Measurements from ENCODE around the gene NPRL2.
A peak's percentile ranks its signal among the peaks of the same experiment; 100 is the strongest.

The NPRL2 gene

GRCh38 chr3:50355829-50356552, 5.4 kb upstream of the NPRL2 start:
- FAIRE-seq, result no peak
- TF ChIP-seq POLR2AphosphoS5 (IDR thresholded peaks at IDR 0.05; ENCODE audit: low read depth, low read length) (no peak), POLR2A (IDR thresholded peaks at IDR 0.05; ENCODE audit: low read depth, low read length) (peak; percentile 5; the same call in 1 of the 2 replicates)
- no peak for DNase-seq (ENCODE audit: insufficient read length)

- TF ChIP-seq TAF1 (IDR thresholded peaks at IDR 0.05; ENCODE audit: borderline replicate concordance, low read depth, low read length), result no peak
- 0 out of 2 replicates have a peak, but pooled peaks have one; percentile 4 for TF ChIP-seq POLR2A (IDR thresholded peaks at IDR 0.05; ENCODE audit: low read depth, low read length)
- DNase-seq (ENCODE audit: insufficient read length) (no peak), FAIRE-seq (no peak)
These were observed 4.3 kb upstream of the NPRL2 start for GRCh38 chr3:50354850-50355249.

- FAIRE-seq (no peak), DNase-seq (ENCODE audit: insufficient read length) (no peak)
- TF ChIP-seq TAF1 (IDR thresholded peaks at IDR 0.05; ENCODE audit: borderline replicate concordance, low read depth, low read length) (no peak), POLR2AphosphoS5 (IDR thresholded peaks at IDR 0.05; ENCODE audit: low read depth, low read length) (no peak), POLR2A (IDR thresholded peaks at IDR 0.05; ENCODE audit: low read depth, low read length) (no peak)
These were observed 3.7 kb upstream of the NPRL2 start for GRCh38 chr3:50354186-50354764.

GRCh38 chr3:50353245-50354004, 2.9 kb upstream of the NPRL2 start:
- DNase-seq (ENCODE audit: insufficient read length) (no peak), FAIRE-seq (no peak)
- peak; percentile 46 for TF ChIP-seq POLR2A (IDR thresholded peaks at IDR 0.05; ENCODE audit: low read depth, low read length)
- TF ChIP-seq POLR2AphosphoS5 (IDR thresholded peaks at IDR 0.05; ENCODE audit: low read depth, low read length), result no peak

- TF ChIP-seq POLR2AphosphoS5 (IDR thresholded peaks at IDR 0.05; ENCODE audit: low read depth, low read length) (no peak), POLR2A (IDR thresholded peaks at IDR 0.05; ENCODE audit: low read depth, low read length) (no peak), TAF1 (IDR thresholded peaks at IDR 0.05; ENCODE audit: borderline replicate concordance, low read depth, low read length) (no peak)
- no peak for DNase-seq (ENCODE audit: insufficient read length)
- FAIRE-seq, result no peak
These were observed 2.2 kb upstream of the NPRL2 start for GRCh38 chr3:50352781-50353180.

- no peak for TF ChIP-seq POLR2A (IDR thresholded peaks at IDR 0.05; ENCODE audit: low read depth, low read length)
- TF ChIP-seq POLR2AphosphoS5 (IDR thresholded peaks at IDR 0.05; ENCODE audit: low read depth, low read length), result no peak
- no peak for TF ChIP-seq TAF1 (IDR thresholded peaks at IDR 0.05; ENCODE audit: borderline replicate concordance, low read depth, low read length)
- no peak for FAIRE-seq
These were observed 735 bp upstream of the NPRL2 start for GRCh38 chr3:50351323-50351697.

GRCh38 chr3:50350213-50350526, 405 bp downstream of the NPRL2 start:
- DNase-seq (ENCODE audit: insufficient read length) (no peak), FAIRE-seq (no peak)
- TF ChIP-seq POLR2A (IDR thresholded peaks at IDR 0.05; ENCODE audit: low read depth, low read length) (no peak), TAF1 (IDR thresholded peaks at IDR 0.05; ENCODE audit: borderline replicate concordance, low read depth, low read length) (no peak)

More at GRCh38 chr3:50351323-50351697, 735 bp upstream of the NPRL2 start:
- no peak for DNase-seq (ENCODE audit: insufficient read length)

- no peak for DNase-seq (ENCODE audit: insufficient read length)
These were observed 3.3 kb downstream of the NPRL2 start for GRCh38 chr3:50347187-50347813.

GRCh38 chr3:50345586-50346234, 4.9 kb downstream of the NPRL2 start, which contains the start of gene ZMYND10:
Gene ZMYND10 (minus strand): TSS chr3:50345732. CDS start chr3:50345579, 153 bp downstream.
- TF ChIP-seq TAF1 (IDR thresholded peaks at IDR 0.05; ENCODE audit: borderline replicate concordance, low read depth, low read length), result no peak
- TF ChIP-seq POLR2A (IDR thresholded peaks at IDR 0.05; ENCODE audit: low read depth, low read length), result no peak
- no peak for TF ChIP-seq POLR2AphosphoS5 (IDR thresholded peaks at IDR 0.05; ENCODE audit: low read depth, low read length)
- FAIRE-seq, result peak; percentile 88
- peak; percentile 76 for DNase-seq (ENCODE audit: insufficient read length)

More at GRCh38 chr3:50347187-50347813, 3.3 kb downstream of the NPRL2 start:
- TF ChIP-seq POLR2AphosphoS5 (IDR thresholded peaks at IDR 0.05; ENCODE audit: low read depth, low read length), result no peak
- no peak for TF ChIP-seq TAF1 (IDR thresholded peaks at IDR 0.05; ENCODE audit: borderline replicate concordance, low read depth, low read length)
- TF ChIP-seq POLR2A (IDR thresholded peaks at IDR 0.05; ENCODE audit: low read depth, low read length), result no peak
- FAIRE-seq, result peak; percentile 84

- TF ChIP-seq POLR2AphosphoS5 (IDR thresholded peaks at IDR 0.05; ENCODE audit: low read depth, low read length) (no peak), TAF1 (IDR thresholded peaks at IDR 0.05; ENCODE audit: borderline replicate concordance, low read depth, low read length) (no peak), POLR2A (IDR thresholded peaks at IDR 0.05; ENCODE audit: low read depth, low read length) (no peak)
- DNase-seq (ENCODE audit: insufficient read length), result no peak
- FAIRE-seq, result no peak
These were observed 5.6 kb downstream of the NPRL2 start for GRCh38 chr3:50345008-50345407.

All from GM12892 (cell line).